Measurements from ENCODE around the gene RAF1. TPM values are rescaled to one million over a fixed set of nuclear protein-coding genes. Genes with fewer than 3 reads are reported as not detected.

Gene RAF1
- total and polyA plus RNA-seq, 2 of the 13 experiments (the other 11 are each of a cell fraction or from before 2014, with no cell fraction given), result 72.2 to 91.4 TPM

- Histone ChIP-seq H3K27me3 (ENCODE audit: control insufficient read depth in 1 of 2, insufficient read depth in 2 of 2, low read length in 2 of 2) (no peaks in the 10 kb centered on the region), H3K9me3 (ENCODE audit: low read length) (no peaks in the 10 kb centered on the region), H3K79me2 (ENCODE audit: insufficient read depth, low read length) (no peaks in the 10 kb centered on the region), H3K9ac (ENCODE audit: insufficient read depth, low read depth, low read length) (no peak overlapping the region), H3K4me2 (ENCODE audit: low read depth, low read length) (peak overlapping the region; percentile 1), H3K4me1 (ENCODE audit: insufficient read depth, low read length) (peaks cover 30% of the 10 kb centered on the region), H3K4me3 (replicated peaks in 1 of 3; ENCODE audit: insufficient read depth in 1 of 3, low read depth in 2 of 3, low read length in 3 of 3) (no peak overlapping the region), H4K20me1 (ENCODE audit: insufficient read depth, low read length) (no peaks in the 10 kb centered on the region), H3K27ac (ENCODE audit: extremely low read length, insufficient read depth, low read length) (no peak overlapping the region), H3K36me3 (replicated peaks in 1 of 2; ENCODE audit: control insufficient read depth in 1 of 2, insufficient read depth in 2 of 2, low read length in 2 of 2) (no peaks in the 10 kb centered on the region), H2AFZ (ENCODE audit: low read length) (peak overlapping the region; percentile 48)
- in situ Hi-C loops (cut with HindIII; ENCODE audit: extremely low pct_ligation_motif_present, low pct_unique_long_range_greater_than_20kb) (no loop called here), intact Hi-C loops (cut with micrococcal nuclease; ENCODE audit: unreplicated experiment) (no loop called here)
- FAIRE-seq, result no peak
- no peak for DNase-seq (ENCODE audit: low spot score)
- CTCF ChIA-PET (ENCODE audit: low intra/inter-chr PET ratio, low total read pairs), result no interaction called here
- WGBS (ENCODE audit: low lambda C conversion rate), result 70% methylated on average over 4 of the region's 4 CpGs
- POLR2A ChIA-PET, result interaction anchor here (0.9 kb wide), 1 partner anchor 34 kb away, joined by 3 read pairs; no protein-coding TSS in a partner anchor
- BruUV-seq (replicated peaks), result no TSS peak
- TF ChIP-seq PITX1 (CRISPR knock-in tag; IDR thresholded peaks at IDR 0.05) (no peak), HHEX (CRISPR knock-in tag; IDR thresholded peaks at IDR 0.05) (no peak), IRX3 (CRISPR knock-in tag; IDR thresholded peaks at IDR 0.05; ENCODE audit: borderline replicate concordance, low read depth) (no peak), KLF12 (CRISPR knock-in tag; IDR thresholded peaks at IDR 0.05; ENCODE audit: borderline replicate concordance) (no peak), MAZ (IDR thresholded peaks at IDR 0.05; ENCODE audit: borderline replicate concordance, low read depth, low read length) (no peak), MAZ (CRISPR knock-in tag; IDR thresholded peaks at IDR 0.05; ENCODE audit: low read depth) (no peak), ZNF318 (CRISPR knock-in tag; IDR thresholded peaks at IDR 0.05) (no peak), ZNF678 (CRISPR knock-in tag; IDR thresholded peaks at IDR 0.05) (no peak), REPIN1 (CRISPR knock-in tag; IDR thresholded peaks at IDR 0.05; ENCODE audit: borderline replicate concordance, low read depth) (no peak), ZNF205 (CRISPR knock-in tag; IDR thresholded peaks at IDR 0.05) (no peak), ISL2 (CRISPR knock-in tag; IDR thresholded peaks at IDR 0.05) (no peak)
- no peak for ATAC-seq
These were observed 17.4 kb upstream of the RAF1 start for GRCh38 chr3:12681089-12681942.
